Gastrocnemius medialis (tissue), 4 donors: ENCODE measurements around the gene SGIP1.
"Not testable (repeated sequence)": the region's sequence is repeated elsewhere in the genome, so short reads cannot be mapped to it uniquely, and the experiment has no call there.

Source experiments
- POLR2A ChIP-seq, 2 donors: fragments of 450-650 bp; IDR thresholded peaks; one replicate each; pipeline ENCODE4 v1.6.1; 2017; ENCODE audit warnings: antibody characterized with exemption in 2 of 2, mild to moderate bottlenecking in 2 of 2, moderate library complexity in 2 of 2
- TF ChIP-seq, protein P1 (sequence below), 5 experiments: fragments of 450-650 bp in 3 of 5; fragments of 200-600 bp in 2 of 5; sonication (generic) in 2 of 5; IDR thresholded peaks in 4 of 5; conservative IDR thresholded peaks in 1 of 5; 1 replicate in 4 of 5; 2 replicates in 1 of 5; pipeline ENCODE4 v1.5.1; 2016 to 2019; ENCODE audit warnings: antibody characterized with exemption in 5 of 5, mild to moderate bottlenecking in 3 of 5, moderate library complexity in 3 of 5

DNA sequence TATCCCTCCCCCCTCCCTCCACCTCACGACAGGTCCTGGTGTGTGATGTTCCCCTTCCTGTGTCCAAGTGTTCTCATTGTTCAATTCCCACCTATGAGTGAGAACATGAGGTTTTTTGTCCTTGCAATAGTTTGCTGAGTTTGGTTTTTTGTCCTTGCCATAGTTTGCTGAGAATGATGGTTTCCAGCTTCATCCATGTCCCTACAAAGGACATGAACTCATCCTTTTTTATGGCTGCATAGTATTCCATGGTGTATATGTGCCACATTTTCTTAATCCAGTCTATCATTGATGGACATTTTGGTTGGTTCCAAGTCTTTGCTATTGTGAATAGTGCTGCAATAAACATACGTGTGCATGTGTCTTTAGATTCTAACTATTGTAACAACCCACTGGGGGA lies 261.9 kb downstream of the SGIP1 start:
- TF ChIP-seq, protein P1, sequence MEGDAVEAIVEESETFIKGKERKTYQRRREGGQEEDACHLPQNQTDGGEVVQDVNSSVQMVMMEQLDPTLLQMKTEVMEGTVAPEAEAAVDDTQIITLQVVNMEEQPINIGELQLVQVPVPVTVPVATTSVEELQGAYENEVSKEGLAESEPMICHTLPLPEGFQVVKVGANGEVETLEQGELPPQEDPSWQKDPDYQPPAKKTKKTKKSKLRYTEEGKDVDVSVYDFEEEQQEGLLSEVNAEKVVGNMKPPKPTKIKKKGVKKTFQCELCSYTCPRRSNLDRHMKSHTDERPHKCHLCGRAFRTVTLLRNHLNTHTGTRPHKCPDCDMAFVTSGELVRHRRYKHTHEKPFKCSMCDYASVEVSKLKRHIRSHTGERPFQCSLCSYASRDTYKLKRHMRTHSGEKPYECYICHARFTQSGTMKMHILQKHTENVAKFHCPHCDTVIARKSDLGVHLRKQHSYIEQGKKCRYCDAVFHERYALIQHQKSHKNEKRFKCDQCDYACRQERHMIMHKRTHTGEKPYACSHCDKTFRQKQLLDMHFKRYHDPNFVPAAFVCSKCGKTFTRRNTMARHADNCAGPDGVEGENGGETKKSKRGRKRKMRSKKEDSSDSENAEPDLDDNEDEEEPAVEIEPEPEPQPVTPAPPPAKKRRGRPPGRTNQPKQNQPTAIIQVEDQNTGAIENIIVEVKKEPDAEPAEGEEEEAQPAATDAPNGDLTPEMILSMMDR (IDR thresholded peaks at IDR 0.05 in 4 of 5, conservative IDR thresholded peaks at IDR 0.05 in 1 of 5), result not testable (repeated sequence)
- not testable (repeated sequence) for TF ChIP-seq POLR2A (IDR thresholded peaks at IDR 0.05)
